Neuron (in vitro differentiated cells): ENCODE data around the gene SGSM1.
"Not testable (repeated sequence)": the region's sequence is repeated elsewhere in the genome, so short reads cannot be mapped to it uniquely, and the experiment has no call there.

Experiments
- H2AFZ ChIP-seq: one replicate; pipeline ENCODE4 v1.6.1; 2013; ENCODE audit warnings: low read depth, mild to moderate bottlenecking, inconsistent platforms, low read length, moderate library complexity
- H3K27me3 ChIP-seq: one replicate; pipeline ENCODE4 v1.6.1; 2013; ENCODE audit warnings: low read length; ENCODE audit not compliant: insufficient read depth
- H3K36me3 ChIP-seq: one replicate; pipeline ENCODE4 v1.6.1; 2013; ENCODE audit warnings: low read length; ENCODE audit not compliant: insufficient read depth
- H3K4me1 ChIP-seq: one replicate; pipeline ENCODE4 v1.6.1; 2013; ENCODE audit warnings: low read length; ENCODE audit not compliant: insufficient read depth
- H3K4me3 ChIP-seq: 2 replicates; pipeline ENCODE4 v1.5.1; 2013; ENCODE audit warnings: mild to moderate bottlenecking, low read length, moderate library complexity
- H3K9me3 ChIP-seq: one replicate; pipeline ENCODE4 v1.6.1; 2013; ENCODE audit warnings: low read length

SGSM1 gene

GRCh38 chr22:24901448-24901847 is 95.4 kb downstream of the SGSM1 start:
- no peak overlapping the region for H3K4me3 ChIP-seq
- H3K4me1 ChIP-seq = no peaks in the 10 kb centered on the region
- no peak overlapping the region for H2AFZ ChIP-seq
- no peaks in the 10 kb centered on the region for H3K27me3 ChIP-seq
- no peaks in the 10 kb centered on the region for H3K9me3 ChIP-seq
- H3K36me3 ChIP-seq = no peaks in the 10 kb centered on the region

DNA sequence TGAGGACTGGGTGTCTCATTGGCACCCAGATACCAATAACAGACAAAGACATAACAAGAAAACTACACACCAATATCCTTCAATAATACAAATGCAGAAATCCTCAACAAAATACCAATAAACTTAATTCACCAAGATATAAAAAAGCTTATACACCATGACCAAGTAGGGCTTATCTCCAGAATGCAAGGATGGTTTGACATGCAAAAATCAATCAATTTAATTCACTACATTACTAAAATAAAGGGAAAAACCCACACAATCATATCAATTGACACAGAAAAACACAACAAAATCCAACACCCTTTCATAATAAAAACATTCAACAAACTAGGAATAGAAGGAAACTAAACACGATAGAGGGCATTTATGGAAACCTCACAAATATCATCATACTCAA is 99.9 kb downstream of the SGSM1 start:
- H3K36me3 ChIP-seq = no peaks in the 10 kb centered on the region
- no peaks in the 10 kb centered on the region for H3K27me3 ChIP-seq
- H2AFZ ChIP-seq = no peak overlapping the region
- no peak overlapping the region for H3K4me3 ChIP-seq
- H3K9me3 ChIP-seq = peaks cover 3% of the 10 kb centered on the region
- H3K4me1 ChIP-seq = no peaks in the 10 kb centered on the region

DNA sequence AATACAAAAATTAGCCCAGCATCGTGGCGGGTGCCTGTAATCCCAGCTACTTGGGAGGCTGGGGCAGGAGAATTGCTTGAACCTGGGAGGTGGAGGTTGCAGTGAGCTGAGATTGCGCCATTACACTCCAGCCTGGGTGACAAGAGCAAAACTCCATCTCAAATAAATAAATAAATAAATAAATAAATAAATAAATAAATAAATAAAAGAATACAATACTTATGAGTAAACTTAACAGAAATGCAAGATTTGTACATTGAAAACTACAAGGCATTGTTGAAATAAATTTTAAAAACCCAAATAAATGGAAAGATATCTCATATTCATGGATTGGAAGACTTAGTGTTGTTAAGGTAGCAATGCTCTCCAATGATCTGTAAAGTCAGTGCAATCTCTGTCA is 101.1 kb downstream of the SGSM1 start:
- H3K4me1 ChIP-seq, H3K4me3 ChIP-seq, H3K9me3 ChIP-seq, H2AFZ ChIP-seq, H3K27me3 ChIP-seq, H3K36me3 ChIP-seq: not testable (repeated sequence)

GRCh38 chr22:24920029-24920428 is 114.0 kb downstream of the SGSM1 start:
- Histone ChIP-seq H3K36me3 (no peaks in the 10 kb centered on the region), H3K4me3 (no peak overlapping the region), H3K9me3 (no peaks in the 10 kb centered on the region), H3K27me3 (peaks cover 4% of the 10 kb centered on the region), H2AFZ (no peak overlapping the region), H3K4me1 (no peaks in the 10 kb centered on the region)

GRCh38 chr22:24925586-24926427 is 119.8 kb downstream of the SGSM1 start:
- H2AFZ ChIP-seq = no peak overlapping the region
- peaks cover 7% of the 10 kb centered on the region for H3K27me3 ChIP-seq
- H3K9me3 ChIP-seq = no peaks in the 10 kb centered on the region
- H3K4me3 ChIP-seq = no peak overlapping the region
- no peaks in the 10 kb centered on the region for H3K4me1 ChIP-seq
- H3K36me3 ChIP-seq = no peaks in the 10 kb centered on the region

- Histone ChIP-seq H3K36me3 (no peaks in the 10 kb centered on the region), H2AFZ (no peak overlapping the region), H3K4me3 (no peak overlapping the region), H3K4me1 (no peaks in the 10 kb centered on the region), H3K9me3 (no peaks in the 10 kb centered on the region), H3K27me3 (peaks cover 7% of the 10 kb centered on the region)
Measured at GRCh38 chr22:24926428-24926725, 120.4 kb downstream of the SGSM1 start.

DNA sequence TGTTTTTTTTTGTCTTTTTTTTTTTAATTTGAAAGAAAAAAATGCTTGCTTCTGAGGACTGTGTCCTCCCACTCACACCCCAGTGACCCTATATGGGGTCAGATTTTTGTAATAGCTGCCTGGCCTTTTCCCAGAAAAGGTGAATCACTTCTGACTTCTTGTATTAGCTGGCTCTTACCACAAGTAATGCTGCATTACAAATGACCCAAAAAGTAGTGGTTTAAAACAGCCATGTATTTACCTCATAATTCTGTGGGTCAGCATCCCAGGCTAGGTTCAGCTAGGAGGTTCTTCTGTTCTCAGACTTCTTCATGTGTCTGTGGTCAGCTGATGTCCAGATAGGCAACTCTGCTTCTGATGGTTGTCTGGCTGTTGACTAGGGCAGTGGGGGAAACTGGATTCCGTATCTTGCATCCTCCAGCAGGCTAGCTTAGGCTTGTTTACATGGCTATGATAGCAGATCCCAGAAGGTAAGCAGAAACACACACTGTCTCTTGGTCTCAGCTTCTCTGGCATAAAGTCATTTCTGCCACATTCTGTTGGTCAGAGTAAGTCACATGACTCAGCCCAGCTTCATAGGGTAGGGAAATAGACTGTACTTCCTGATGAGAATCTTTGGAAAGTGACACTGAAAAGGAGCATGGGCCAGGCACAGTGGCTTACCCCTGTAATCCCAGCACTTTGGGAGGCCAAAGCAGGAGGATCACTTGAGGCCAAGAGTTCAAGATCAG is 121.0 kb downstream of the SGSM1 start:
- no peaks in the 10 kb centered on the region for H3K9me3 ChIP-seq
- no peak overlapping the region for H3K4me3 ChIP-seq
- peaks cover 7% of the 10 kb centered on the region for H3K27me3 ChIP-seq
- H2AFZ ChIP-seq = no peak overlapping the region
- H3K36me3 ChIP-seq = no peaks in the 10 kb centered on the region
- no peaks in the 10 kb centered on the region for H3K4me1 ChIP-seq

- Histone ChIP-seq H3K4me3 (no peak overlapping the region), H3K27me3 (peaks cover 7% of the 10 kb centered on the region), H2AFZ (no peak overlapping the region), H3K9me3 (no peaks in the 10 kb centered on the region), H3K36me3 (no peaks in the 10 kb centered on the region), H3K4me1 (no peaks in the 10 kb centered on the region)
Measured at GRCh38 chr22:24928322-24928721, 122.3 kb downstream of the SGSM1 start.

GRCh38 chr22:24930678-24931077 is 124.7 kb downstream of the SGSM1 start:
- Histone ChIP-seq H3K36me3 (no peaks in the 10 kb centered on the region), H2AFZ (no peak overlapping the region), H3K4me3 (no peak overlapping the region), H3K9me3 (no peaks in the 10 kb centered on the region), H3K4me1 (peaks cover 3% of the 10 kb centered on the region), H3K27me3 (peaks cover 3% of the 10 kb centered on the region)

- Histone ChIP-seq H3K9me3 (no peaks in the 10 kb centered on the region), H3K27me3 (no peaks in the 10 kb centered on the region), H2AFZ (no peak overlapping the region), H3K36me3 (no peaks in the 10 kb centered on the region), H3K4me3 (no peak overlapping the region), H3K4me1 (peaks cover 3% of the 10 kb centered on the region)
Measured at GRCh38 chr22:24935771-24936483, 129.9 kb downstream of the SGSM1 start.

- Histone ChIP-seq H3K9me3 (no peaks in the 10 kb centered on the region), H3K4me3 (no peak overlapping the region)
Measured at GRCh38 chr22:24937114-24937513, 131.1 kb downstream of the SGSM1 start.

GRCh38 chr22:24938741-24939341 is 132.8 kb downstream of the SGSM1 start:
- Histone ChIP-seq H2AFZ (no peak overlapping the region), H3K9me3 (no peaks in the 10 kb centered on the region), H3K4me3 (no peak overlapping the region), H3K27me3 (no peaks in the 10 kb centered on the region), H3K4me1 (peaks cover 3% of the 10 kb centered on the region), H3K36me3 (no peaks in the 10 kb centered on the region)

More at GRCh38 chr22:24937114-24937513, 131.1 kb downstream of the SGSM1 start:
- no peaks in the 10 kb centered on the region for H3K36me3 ChIP-seq
- no peak overlapping the region for H2AFZ ChIP-seq
- peaks cover 3% of the 10 kb centered on the region for H3K4me1 ChIP-seq
- H3K27me3 ChIP-seq = no peaks in the 10 kb centered on the region

DNA sequence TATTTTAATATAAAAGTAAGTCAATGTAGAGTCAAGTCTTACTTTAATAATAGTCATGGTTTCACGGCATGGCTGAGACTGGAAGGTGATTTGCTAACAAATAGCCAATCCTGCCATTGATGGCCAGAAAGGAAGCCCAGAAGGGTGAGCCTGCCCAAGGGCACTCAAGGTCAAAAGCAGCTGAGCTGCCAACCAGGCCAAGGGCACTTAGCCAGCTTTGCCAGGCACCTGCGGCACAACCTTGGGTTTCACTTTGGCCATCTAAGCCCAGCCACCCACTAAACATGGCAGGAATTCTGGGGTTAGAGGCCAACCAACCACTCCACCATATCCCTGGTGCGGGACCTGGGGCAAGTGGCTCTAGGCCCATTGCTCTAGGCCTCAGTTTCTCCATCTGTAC is 136.3 kb downstream of the SGSM1 start:
- H3K4me3 ChIP-seq = no peak overlapping the region
- H2AFZ ChIP-seq = no peak overlapping the region
- H3K9me3 ChIP-seq = no peaks in the 10 kb centered on the region
- H3K4me1 ChIP-seq = no peaks in the 10 kb centered on the region
- no peaks in the 10 kb centered on the region for H3K36me3 ChIP-seq
- H3K27me3 ChIP-seq = no peaks in the 10 kb centered on the region
